Activated naive CD4-positive, alpha-beta T cell (primary cell): Measurements from ENCODE around the gene HLA-B.
A peak's percentile ranks its signal among the peaks of the same experiment; 100 is the strongest.
"Not testable (repeated sequence)": the region's sequence is repeated elsewhere in the genome, so short reads cannot be mapped to it uniquely, and the experiment has no call there.

ENCODE experiments used
- DNase-seq, 4 experiments: peaks; one replicate each; lab custom pipeline; 2025; lab: John Stamatoyannopoulos, UW

HLA-B gene

DNA sequence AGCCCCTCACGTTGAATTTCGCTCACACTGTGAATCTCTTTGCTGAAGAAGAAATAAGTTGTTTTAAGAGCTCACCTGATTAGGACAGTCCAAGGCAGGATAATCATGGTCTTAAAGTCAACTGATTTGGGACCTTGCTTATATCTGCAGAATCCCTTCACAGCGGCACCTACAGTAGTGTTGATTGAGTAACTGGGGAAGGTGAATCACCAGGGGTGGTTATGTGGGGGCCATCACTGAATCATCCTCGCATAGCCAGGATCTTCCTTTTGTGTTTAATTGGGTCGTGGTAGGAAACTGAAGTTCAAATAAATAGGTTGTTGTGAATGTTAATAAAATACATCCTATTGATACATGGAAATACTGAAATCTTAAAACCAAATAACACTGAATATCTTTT is 26.2 kb upstream of the HLA-B start:
- no peak for DNase-seq

DNA sequence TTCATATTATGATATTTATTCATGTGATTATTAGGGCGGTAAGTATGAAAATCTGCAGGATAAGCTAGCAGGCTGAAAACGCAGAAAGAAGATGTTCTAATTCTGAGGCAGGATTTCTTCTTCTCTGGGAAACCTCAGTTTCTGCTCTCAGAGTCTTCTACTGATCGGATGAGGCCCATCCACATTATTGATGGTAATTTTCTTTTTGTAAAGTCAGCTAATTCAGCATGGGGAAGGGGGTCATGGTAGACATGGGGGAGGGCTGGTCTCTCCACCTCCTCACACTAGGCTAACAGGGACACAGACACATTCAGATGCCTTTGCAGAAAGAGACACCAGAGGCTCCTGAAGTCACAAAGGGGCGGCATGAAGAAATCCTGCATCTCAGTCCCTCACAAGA is 24.7 kb upstream of the HLA-B start:
- DNase-seq = no peak

GRCh38 chr6:31379850-31380249 is 22.9 kb upstream of the HLA-B start:
- DNase-seq = no peak

DNA sequence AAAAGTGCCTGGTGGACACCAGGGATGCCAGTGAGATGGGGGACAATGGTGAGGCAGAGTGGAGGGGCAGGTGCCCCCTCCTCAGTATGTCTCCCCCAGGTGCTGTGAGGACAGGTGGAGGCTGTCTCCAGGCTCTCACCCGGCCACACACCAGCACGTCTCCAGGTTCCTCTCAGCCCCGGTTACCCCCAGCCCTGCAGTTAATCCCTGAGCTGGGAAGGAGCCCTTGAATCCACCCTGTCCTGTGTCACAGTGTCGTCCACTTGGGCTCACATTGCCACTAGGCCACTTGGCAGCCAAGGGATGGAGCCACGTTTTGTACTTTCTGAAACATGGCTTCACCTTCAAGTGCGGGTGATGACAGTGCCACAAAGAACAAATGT is 21.7 kb upstream of the HLA-B start:
- no peak for DNase-seq

GRCh38 chr6:31378062-31378720 is 21.2 kb upstream of the HLA-B start:
- no peak for DNase-seq

DNA sequence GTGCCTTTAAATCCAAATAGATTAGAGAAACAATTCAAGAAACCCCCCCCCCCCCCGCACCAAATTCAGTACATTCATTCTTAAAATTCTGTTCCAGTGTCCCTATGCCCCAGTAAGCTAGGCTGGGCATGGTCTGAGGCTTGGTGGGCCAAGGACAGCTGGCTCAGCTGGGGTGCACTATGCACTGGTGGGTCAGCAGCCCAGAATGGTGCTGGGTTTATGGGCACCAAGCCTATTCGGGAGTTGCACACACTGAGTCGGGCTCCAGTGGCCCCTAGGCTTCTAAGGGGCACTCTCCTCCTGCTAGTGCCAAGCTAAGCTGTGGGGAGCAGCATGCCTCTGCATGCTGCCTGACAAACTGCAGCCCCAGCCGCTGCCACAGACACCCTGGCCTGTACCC is 20.1 kb upstream of the HLA-B start:
- DNase-seq = no peak

DNA sequence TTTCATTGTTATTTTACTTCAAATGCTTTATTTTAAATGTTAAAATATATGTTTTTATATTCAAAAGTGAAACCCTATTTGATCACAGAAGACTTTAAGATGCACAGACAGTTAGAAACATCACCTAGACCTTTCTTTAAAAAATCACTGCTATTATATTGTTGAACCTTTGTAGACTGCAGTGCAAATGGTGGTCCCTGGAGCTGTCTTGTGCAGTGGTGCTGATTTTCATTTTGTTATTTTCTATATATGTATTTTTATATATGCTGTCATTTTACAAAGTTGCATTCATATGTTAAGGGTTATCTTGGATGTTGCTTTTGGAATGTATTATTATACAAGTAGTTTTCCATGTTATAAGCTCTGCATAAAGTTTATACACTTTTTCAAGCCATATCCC is 18.7 kb upstream of the HLA-B start:
- DNase-seq = no peak

DNA sequence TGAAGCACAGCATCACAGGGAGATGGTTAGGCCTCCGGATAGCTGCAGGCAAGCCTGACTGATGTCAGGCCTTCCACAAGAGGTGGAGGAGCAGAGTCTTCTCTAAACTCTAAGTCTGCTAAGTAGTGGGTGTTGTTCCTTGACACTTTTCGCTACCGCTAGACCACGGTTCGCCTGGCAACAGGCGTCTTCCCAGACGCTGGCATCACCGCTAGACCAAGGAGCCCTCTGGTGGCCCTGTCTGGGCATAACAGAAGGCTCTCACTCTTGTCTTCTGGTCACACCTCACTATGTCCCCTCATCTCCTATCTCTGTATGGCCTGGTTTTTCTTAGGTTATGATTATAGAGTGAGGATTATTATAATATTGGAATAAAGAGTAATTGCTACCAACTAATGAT is 17.1 kb upstream of the HLA-B start:
- not testable (repeated sequence) for DNase-seq

- no peak for DNase-seq
Measured at GRCh38 chr6:31368461-31368860, 11.5 kb upstream of the HLA-B start.

DNA sequence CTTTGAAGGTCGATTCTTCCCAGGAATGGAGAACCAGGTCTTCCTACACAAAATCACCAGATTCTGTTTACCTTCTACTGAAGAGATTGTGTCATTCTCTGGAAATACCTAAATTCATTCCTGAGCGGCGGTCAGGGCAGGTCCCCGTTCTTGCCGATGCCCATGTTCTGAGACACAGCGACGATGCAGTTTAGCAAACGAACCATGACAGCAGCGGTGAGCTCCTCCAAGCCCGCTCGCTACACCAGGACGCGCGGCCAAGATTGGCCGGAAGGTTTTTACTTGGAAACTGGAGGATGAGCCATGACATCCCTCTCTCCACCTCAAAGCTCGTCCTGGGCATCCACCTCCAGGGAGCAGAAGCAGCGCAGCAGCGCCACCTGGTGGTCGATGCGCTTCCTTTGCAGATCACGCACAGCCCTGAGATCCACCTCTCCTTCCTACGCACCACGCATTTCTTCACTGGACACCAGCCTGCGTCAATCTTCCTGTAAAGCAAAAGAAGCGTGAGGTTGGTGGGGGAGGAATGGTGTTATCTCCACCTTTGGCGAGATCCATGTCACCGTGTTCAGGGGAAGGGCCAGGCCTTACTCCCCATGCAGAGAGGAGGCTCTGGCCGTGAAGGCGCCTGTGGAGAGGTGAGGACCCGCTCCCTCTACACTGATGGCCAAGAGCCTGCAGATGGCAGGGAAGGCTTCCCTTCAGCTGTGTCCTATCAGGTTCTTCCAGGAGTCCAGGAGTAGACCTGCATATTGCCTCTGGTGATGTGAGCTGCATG is 9.9 kb upstream of the HLA-B start:
- peak; percentile 77 to 83 (median 82) for DNase-seq

- no peak for DNase-seq
Measured at GRCh38 chr6:31365864-31366263, 8.9 kb upstream of the HLA-B start.

- DNase-seq = no peak
Measured at GRCh38 chr6:31363811-31364210, 6.8 kb upstream of the HLA-B start.

GRCh38 chr6:31362751-31363150 is 5.8 kb upstream of the HLA-B start:
- DNase-seq = no peak

GRCh38 chr6:31359581-31359980 is 2.6 kb upstream of the HLA-B start:
- DNase-seq = no peak

GRCh38 chr6:31358302-31358701 is 1.3 kb upstream of the HLA-B start:
- DNase-seq = no peak

DNA sequence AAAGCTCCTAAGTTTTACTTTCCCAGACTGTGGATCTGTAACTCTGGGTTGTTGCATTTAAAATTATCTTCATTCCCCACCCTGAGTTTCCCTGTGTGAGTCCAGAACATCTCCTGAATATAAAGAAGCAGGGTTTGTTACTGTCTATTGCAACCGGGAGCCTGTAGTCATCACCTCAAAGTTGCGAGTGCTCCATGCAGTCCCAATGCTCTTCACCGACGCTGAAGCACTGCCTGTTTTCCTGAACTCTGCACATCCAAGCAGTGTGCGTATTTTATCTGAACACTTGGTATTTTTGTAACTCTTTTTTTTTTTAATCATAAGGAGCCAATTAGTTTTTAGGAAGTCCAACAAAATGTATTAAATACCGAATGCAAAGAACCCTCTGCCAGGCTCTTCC is 907 bp upstream of the HLA-B start:
- DNase-seq = no peak

DNA sequence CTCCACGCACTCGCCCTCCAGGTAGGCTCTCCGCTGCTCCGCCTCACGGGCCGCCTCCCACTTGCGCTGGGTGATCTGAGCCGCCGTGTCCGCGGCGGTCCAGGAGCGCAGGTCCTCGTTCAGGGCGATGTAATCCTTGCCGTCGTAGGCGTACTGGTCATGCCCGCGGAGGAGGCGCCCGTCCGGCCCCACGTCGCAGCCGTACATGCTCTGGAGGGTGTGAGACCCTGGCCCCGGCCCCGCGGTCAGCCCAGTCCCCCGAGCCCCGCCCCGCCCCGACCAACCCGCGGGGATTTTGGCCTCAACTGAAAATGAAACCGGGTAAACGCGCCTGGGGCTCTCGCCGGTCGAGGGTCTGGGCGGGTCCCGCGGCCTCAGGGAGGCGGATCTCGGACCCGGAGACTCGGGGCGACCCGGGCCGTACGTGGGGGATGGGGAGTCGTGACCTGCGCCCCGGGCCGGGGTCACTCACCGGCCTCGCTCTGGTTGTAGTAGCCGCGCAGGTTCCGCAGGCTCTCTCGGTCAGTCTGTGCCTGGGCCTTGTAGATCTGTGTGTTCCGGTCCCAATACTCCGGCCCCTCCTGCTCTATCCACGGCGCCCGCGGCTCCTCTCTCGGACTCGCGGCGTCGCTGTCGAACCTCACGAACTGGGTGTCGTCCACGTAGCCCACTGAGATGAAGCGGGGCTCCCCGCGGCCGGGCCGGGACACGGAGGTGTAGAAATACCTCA is 598 bp downstream of the HLA-B start:
- no peak for DNase-seq

DNA sequence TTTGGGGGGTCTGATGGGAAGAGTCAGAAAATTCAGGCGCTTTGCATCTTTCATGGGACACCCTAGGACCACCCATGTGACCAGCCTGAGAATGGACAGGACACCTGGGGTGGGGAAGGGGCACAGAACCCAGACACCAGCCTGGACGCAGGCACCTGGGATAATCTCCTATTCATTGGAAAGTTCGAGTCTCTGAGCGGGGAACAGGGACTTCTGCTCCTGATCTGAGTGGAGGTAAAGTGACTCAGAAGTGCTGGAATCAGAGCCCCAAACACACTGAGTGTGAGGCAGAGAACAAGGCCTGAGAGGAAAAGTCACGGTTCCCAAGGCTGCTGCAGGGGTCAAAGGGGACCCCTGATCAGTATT is 1.4 kb downstream of the HLA-B start:
- no peak for DNase-seq

DNA sequence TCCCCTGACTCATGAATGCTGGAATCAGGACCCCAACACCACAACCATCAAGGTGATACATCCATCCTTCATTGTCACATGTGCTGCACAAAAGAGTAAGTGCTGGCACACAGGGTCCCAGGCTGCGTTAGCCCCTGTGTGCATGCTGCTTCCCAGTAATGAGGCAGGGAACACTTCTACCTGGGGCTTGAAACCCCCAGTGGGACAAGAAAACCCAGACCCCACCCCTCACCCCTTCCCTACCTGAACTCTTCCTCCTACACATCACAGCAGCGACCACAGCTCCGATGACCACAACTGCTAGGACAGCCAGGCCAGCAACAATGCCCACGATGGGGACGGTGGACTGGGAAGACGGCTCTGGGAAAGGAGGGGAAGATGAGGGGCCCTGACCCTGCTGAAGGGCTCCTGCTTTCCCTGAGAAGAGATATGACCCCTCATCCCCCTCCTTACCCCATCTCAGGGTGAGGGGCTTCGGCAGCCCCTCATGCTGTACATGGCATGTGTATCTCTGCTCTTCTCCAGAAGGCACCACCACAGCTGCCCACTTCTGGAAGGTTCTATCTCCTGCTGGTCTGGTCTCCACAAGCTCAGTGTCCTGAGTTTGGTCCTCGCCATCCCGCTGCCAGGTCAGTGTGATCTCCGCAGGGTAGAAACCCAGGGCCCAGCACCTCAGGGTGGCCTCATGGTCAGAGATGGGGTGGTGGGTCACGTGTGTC is 2.0 kb downstream of the HLA-B start:
- no peak for DNase-seq

DNA sequence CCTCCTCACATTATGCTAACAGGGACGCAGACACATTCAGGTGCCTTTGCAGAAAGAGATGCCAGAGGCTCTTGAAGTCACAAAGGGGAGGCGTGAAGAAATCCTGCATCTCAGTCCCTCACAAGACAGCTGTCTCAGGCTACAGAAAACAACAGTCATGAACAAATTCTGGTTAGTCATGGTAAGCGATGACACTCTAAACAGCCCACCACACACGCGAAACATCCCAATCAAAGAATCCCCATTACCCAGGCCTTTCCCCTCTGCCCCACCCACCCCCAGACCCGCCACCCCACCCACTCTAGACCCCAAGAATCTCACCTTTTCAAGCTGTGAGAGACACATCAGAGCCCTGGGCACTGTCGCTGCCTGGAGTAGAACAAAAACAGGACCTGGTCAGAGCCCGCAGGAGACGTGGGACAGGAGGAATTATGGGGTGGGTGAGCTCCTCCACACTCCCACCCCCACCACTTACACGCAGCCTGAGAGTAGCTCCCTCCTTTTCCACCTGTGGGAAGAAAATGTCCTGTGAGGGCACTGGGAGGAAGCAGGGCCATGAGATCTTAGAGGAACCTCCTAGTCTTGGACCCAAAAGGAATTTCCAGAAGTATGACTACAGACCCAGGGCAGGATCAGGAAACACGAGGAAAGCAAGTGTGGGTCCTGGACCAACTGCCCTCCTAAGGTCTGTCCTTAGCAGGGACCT is 2.7 kb downstream of the HLA-B start:
- DNase-seq = no peak

DNA sequence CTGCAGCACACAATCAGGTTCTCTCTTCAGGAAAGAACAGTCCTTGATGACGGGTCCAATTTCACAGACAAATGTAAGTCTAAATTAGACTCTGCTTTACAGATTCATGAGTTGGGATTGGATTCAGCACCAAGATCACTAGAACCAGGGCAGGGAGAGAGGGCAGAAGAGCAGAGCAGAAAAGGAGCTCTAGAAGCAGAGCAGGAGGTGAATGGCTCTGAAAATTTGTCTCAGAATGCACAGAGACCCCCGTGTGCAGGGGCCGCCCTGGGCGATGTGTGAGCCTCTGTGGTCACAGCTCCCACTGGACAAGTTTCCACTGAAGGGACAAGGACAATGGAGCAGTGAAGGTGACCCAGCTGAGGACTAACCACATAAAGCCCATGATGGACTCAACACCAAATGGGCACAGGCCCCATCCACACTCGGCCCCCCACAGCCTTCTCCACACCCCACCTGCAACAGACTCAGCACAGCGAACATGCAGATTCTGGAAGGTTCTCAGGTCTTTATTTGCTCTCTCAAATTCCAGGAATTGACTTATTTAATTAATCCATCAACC is 3.5 kb downstream of the HLA-B start:
- DNase-seq = no peak
